HCT116 (cell line): ENCODE data around the gene NECAB2. TPM values are rescaled to one million over a fixed set of nuclear protein-coding genes. Genes with fewer than 3 reads are reported as not detected.

Experiments
- ATAC-seq: fragments of 200-7000 bp; cut with Tn5 transposase; 2 replicates; pipeline ENCODE4 v1.9.1; 2020; ENCODE audit warnings: mild to moderate bottlenecking, moderate library complexity
- BruUV-seq: library from RNA; stranded (reverse); fragments of 400-500 nt; replicated peaks from 2 replicates; lab custom pipeline; 2021; lab: Mats Ljungman, UMichigan
- CTCF ChIA-PET: fragments of 300-600 bp; sonication (Branson Sonifier 250); formaldehyde crosslinking; loops from one replicate; lab custom pipeline; 2021; ENCODE audit warnings: antibody characterized with exemption; lab: Charles Lee
- POLR2A ChIA-PET: fragments of 300-600, 350-600 bp; sonication (Branson Sonifier 250); formaldehyde crosslinking; loops from one replicate; lab custom pipeline; 2021; ENCODE audit warnings: antibody characterized with exemption; lab: Charles Lee
- RAD21 ChIA-PET, 2 experiments: fragments of 300-600 bp; sonication (Branson Sonifier 250); formaldehyde crosslinking; loops; one replicate each; lab custom pipeline; 2023; ENCODE audit warnings: low total read pairs in 2 of 2; ENCODE audit not compliant: uncharacterized antibody in 2 of 2, unreplicated experiment in 2 of 2, low non-redundant PET in 1 of 2; lab: Charles Lee
- DNase-seq: peaks from one replicate; pipeline ENCODE4 v3.0.0-alpha.2; 2010; ENCODE audit warnings: low read depth, low spot score
- H2AFZ ChIP-seq: fragments of 200-600 bp; shearing (Covaris generic), sonication (generic); 2 replicates; pipeline ENCODE4 v1.6.1; 2017; ENCODE audit warnings: low read depth, mixed run types, mixed read lengths, antibody characterized with exemption, low read length; ENCODE audit not compliant: poor library complexity, severe bottlenecking
- H3K27ac ChIP-seq: 2 replicates; pipeline ENCODE4 v1.5.1; 2012; ENCODE audit warnings: low read depth, low read length
- H3K27me3 ChIP-seq: fragments of 200-600 bp; sonication (generic); 2 replicates; pipeline ENCODE4 v1.6.1; 2016; ENCODE audit warnings: mixed run types, low read length, mixed read lengths; ENCODE audit not compliant: insufficient read depth
- H3K36me3 ChIP-seq, 2 experiments: fragments of 200-500 bp in 1 of 2; fragments of 200-600 bp in 1 of 2; sonication (Bioruptor generic) in 1 of 2; sonication (generic) in 1 of 2; 2 replicates each; pipeline versions ENCODE4 v1.5.1 to v1.6.1; 2014 to 2016; ENCODE audit warnings: low read length in 2 of 2, inconsistent platforms in 1 of 2, mixed read lengths in 1 of 2, mixed run types in 1 of 2; ENCODE audit not compliant: insufficient read depth in 2 of 2, control insufficient read depth in 1 of 2
- H3K4me1 ChIP-seq, 2 experiments: fragments of 200-600 bp in 1 of 2; sonication (generic) in 1 of 2; 2 replicates each; pipeline versions ENCODE4 v1.5.1 to v1.6.1; 2012 to 2017; ENCODE audit warnings: low read length in 2 of 2, inconsistent platforms in 1 of 2, mild to moderate bottlenecking in 1 of 2, mixed read lengths in 1 of 2, mixed run types in 1 of 2, moderate library complexity in 1 of 2; ENCODE audit not compliant: insufficient read depth in 2 of 2, control insufficient read depth in 1 of 2
- H3K4me2 ChIP-seq: fragments of 200-600 bp; sonication (generic); 2 replicates; pipeline ENCODE4 v1.6.1; 2017; ENCODE audit warnings: mixed run types, low read length, mixed read lengths
- H3K4me3 ChIP-seq, 2 experiments: fragments of 200-600 bp in 1 of 2; sonication (generic) in 1 of 2; replicated peaks in 1 of 2; 2 replicates each; pipeline ENCODE4 v1.5.1; 2011 to 2016; ENCODE audit warnings: low read length in 2 of 2, control low read depth in 1 of 2, low read depth in 1 of 2, mild to moderate bottlenecking in 1 of 2, mixed read lengths in 1 of 2, mixed run types in 1 of 2
- H3K79me2 ChIP-seq: fragments of 200-600 bp; sonication (generic); 2 replicates; pipeline ENCODE4 v1.6.1; 2017; ENCODE audit warnings: mild to moderate bottlenecking, mixed run types, low read length, moderate library complexity, mixed read lengths; ENCODE audit not compliant: insufficient read depth
- H3K9ac ChIP-seq: fragments of 200-600 bp; sonication (generic); 2 replicates; pipeline ENCODE4 v1.6.1; 2016; ENCODE audit warnings: low read length, mixed read lengths
- H3K9me2 ChIP-seq: fragments of 200-600 bp; sonication (generic), shearing (Covaris generic); 2 replicates; pipeline ENCODE4 v1.6.1; 2017; ENCODE audit warnings: mixed run types, mild to moderate bottlenecking, moderate library complexity; ENCODE audit not compliant: insufficient read depth
- H3K9me3 ChIP-seq, 2 experiments: fragments of 200-500 bp in 1 of 2; fragments of 200-600 bp in 1 of 2; sonication (Bioruptor generic) in 1 of 2; sonication (generic) in 1 of 2; 2 replicates each; pipeline ENCODE4 v1.6.1; 2014 to 2017; ENCODE audit warnings: low read length in 2 of 2, mixed read lengths in 2 of 2, inconsistent platforms in 1 of 2, low read depth in 1 of 2, mild to moderate bottlenecking in 1 of 2, mixed run types in 1 of 2, moderate library complexity in 1 of 2; ENCODE audit not compliant: control insufficient read depth in 1 of 2, insufficient read depth in 1 of 2
- H4K20me1 ChIP-seq: fragments of 200-600 bp; sonication (generic), shearing (Covaris generic); 2 replicates; pipeline ENCODE4 v1.6.1; 2017; ENCODE audit warnings: mixed run types, mild to moderate bottlenecking, moderate library complexity; ENCODE audit not compliant: insufficient read depth
- CEBPB ChIP-seq: IDR thresholded peaks from 2 replicates; pipeline ENCODE4 v1.6.1; 2012; ENCODE audit warnings: low read depth
- EGR1 ChIP-seq: IDR thresholded peaks from 2 replicates; pipeline ENCODE4 v1.6.1; 2012; ENCODE audit warnings: low read depth
- ELF1 ChIP-seq: IDR thresholded peaks from 2 replicates; pipeline ENCODE4 v1.6.1; 2012; ENCODE audit warnings: low read depth, borderline replicate concordance
- EZH2 ChIP-seq: fragments of 200-600 bp; sonication (generic); IDR thresholded peaks from 2 replicates; pipeline ENCODE4 v1.6.1; 2017; ENCODE audit warnings: antibody characterized with exemption, mixed run types
- EZH2phosphoT487 ChIP-seq: fragments of 200-600 bp; IDR thresholded peaks from 2 replicates; pipeline ENCODE4 v1.6.1; 2018; ENCODE audit warnings: antibody characterized with exemption, borderline replicate concordance
- FOSL1 ChIP-seq: IDR thresholded peaks from 2 replicates; pipeline ENCODE4 v1.6.1; 2012; ENCODE audit warnings: low read depth
- MAX ChIP-seq: IDR thresholded peaks from 2 replicates; pipeline ENCODE4 v1.6.1; 2012
- POLR2AphosphoS5 ChIP-seq: IDR thresholded peaks from 2 replicates; pipeline ENCODE4 v1.6.1; 2011; ENCODE audit warnings: mild to moderate bottlenecking, low read depth, low read length, moderate library complexity
- SP1 ChIP-seq: IDR thresholded peaks from 2 replicates; pipeline ENCODE4 v1.6.1; 2012; ENCODE audit warnings: low read depth
- SRF ChIP-seq: IDR thresholded peaks from 2 replicates; pipeline ENCODE4 v1.6.1; 2012; ENCODE audit warnings: low read depth
- ZBTB33 ChIP-seq: IDR thresholded peaks from 2 replicates; pipeline ENCODE4 v1.6.1; 2011; ENCODE audit warnings: mild to moderate bottlenecking, low read length, moderate library complexity; ENCODE audit not compliant: insufficient replicate concordance; ENCODE audit errors: extremely low read depth
- intact Hi-C: fragments of 100-400 bp; cut with micrococcal nuclease; formaldehyde crosslinking; loops from 2 replicates; pipeline ENCODE4 v1.10.0; 2022
- total RNA-seq: library from RNA; stranded (reverse); gene quantifications from one replicate; pipeline ENCODE4 v1.2.1, GENCODE V29; 2021; ENCODE audit not compliant: unreplicated experiment
- TF ChIP-seq, protein P1 (sequence below): IDR thresholded peaks from 2 replicates; pipeline ENCODE4 v1.6.1; 2012
- TF ChIP-seq, protein P2 (sequence below): IDR thresholded peaks from 2 replicates; pipeline ENCODE4 v1.6.1; 2012; ENCODE audit warnings: low read depth

Gene NECAB2
- total RNA-seq, 1 experiment from 2014 or later, result 0.61 TPM

- no peaks in the 10 kb centered on the region for H4K20me1 ChIP-seq
- no peak for TF ChIP-seq CEBPB
- no peak for TF ChIP-seq SRF
- TF ChIP-seq SP1, result no peak
- TF ChIP-seq FOSL1, result no peak
- 0 out of 2 replicates have a peak overlapping the region, but pooled peaks have one; percentile 9 for H3K27ac ChIP-seq
- no peaks in the 10 kb centered on the region for H3K79me2 ChIP-seq
- H3K4me3 ChIP-seq, result no peak overlapping the region
- H3K27me3 ChIP-seq, result no peaks in the 10 kb centered on the region
- ChIA-PET POLR2A (interaction anchor here (1.2 kb wide), 1 partner anchor 20 kb away, joined by 3 read pairs; no protein-coding TSS in a partner anchor), RAD21 (no interaction called here), CTCF (no interaction called here)
- H3K36me3 ChIP-seq, result no peaks in the 10 kb centered on the region
- intact Hi-C loops, result no loop called here
- no peak overlapping the region for H2AFZ ChIP-seq
- DNase-seq (no peak), ATAC-seq (no peak)
- H3K9ac ChIP-seq, result no peak overlapping the region
- no peaks in the 10 kb centered on the region for H3K9me3 ChIP-seq
- no TSS peak for BruUV-seq
- no peaks in the 10 kb centered on the region for H3K9me2 ChIP-seq
- H3K4me1 ChIP-seq, result peaks cover 12 to 20% of the 10 kb centered on the region in 2 experiments
- no peak overlapping the region for H3K4me2 ChIP-seq
Measured at GRCh38 chr16:83948914-83949723, 18.9 kb upstream of the NECAB2 start.

DNA sequence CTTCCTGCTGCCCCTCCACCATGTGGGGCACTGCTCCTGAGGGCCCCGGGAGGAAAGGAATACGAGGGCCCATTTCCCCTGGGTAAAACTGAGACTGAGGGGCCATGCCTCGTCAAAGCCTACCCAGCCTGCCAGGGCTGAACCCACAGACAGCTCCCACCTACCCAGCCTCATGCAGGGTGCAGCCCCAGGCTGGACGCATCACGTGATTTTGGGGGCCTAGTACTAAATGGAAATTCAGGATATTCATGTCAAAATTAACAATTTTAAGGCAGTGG, 18.4 kb upstream of the NECAB2 start:
- Histone ChIP-seq H3K4me2 (no peak overlapping the region), H3K27ac (0 out of 2 replicates have a peak overlapping the region, but pooled peaks have one; percentile 9), H3K4me3 (no peak overlapping the region), H3K9ac (no peak overlapping the region), H3K9me2 (no peaks in the 10 kb centered on the region), H3K36me3 (no peaks in the 10 kb centered on the region), H3K79me2 (no peaks in the 10 kb centered on the region), H3K27me3 (no peaks in the 10 kb centered on the region), H3K4me1 (peaks cover 18 to 25% of the 10 kb centered on the region in 2 experiments), H3K9me3 (no peaks in the 10 kb centered on the region), H2AFZ (no peak overlapping the region), H4K20me1 (no peaks in the 10 kb centered on the region)
- ChIA-PET CTCF (no interaction called here), RAD21 (no interaction called here), POLR2A (no interaction called here)
- BruUV-seq, result no TSS peak
- intact Hi-C loops, result loop anchor here (5.0 to 10.0 kb wide), 2 partner anchors 122 to 555 kb away; partner anchors contain the start of gene MEAK7
- no peak for ATAC-seq
- DNase-seq, result no peak
- TF ChIP-seq EZH2, result no peak
- no peak for TF ChIP-seq SP1
- TF ChIP-seq, protein P1, sequence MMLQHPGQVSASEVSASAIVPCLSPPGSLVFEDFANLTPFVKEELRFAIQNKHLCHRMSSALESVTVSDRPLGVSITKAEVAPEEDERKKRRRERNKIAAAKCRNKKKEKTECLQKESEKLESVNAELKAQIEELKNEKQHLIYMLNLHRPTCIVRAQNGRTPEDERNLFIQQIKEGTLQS, result no peak
- TF ChIP-seq, protein P2, sequence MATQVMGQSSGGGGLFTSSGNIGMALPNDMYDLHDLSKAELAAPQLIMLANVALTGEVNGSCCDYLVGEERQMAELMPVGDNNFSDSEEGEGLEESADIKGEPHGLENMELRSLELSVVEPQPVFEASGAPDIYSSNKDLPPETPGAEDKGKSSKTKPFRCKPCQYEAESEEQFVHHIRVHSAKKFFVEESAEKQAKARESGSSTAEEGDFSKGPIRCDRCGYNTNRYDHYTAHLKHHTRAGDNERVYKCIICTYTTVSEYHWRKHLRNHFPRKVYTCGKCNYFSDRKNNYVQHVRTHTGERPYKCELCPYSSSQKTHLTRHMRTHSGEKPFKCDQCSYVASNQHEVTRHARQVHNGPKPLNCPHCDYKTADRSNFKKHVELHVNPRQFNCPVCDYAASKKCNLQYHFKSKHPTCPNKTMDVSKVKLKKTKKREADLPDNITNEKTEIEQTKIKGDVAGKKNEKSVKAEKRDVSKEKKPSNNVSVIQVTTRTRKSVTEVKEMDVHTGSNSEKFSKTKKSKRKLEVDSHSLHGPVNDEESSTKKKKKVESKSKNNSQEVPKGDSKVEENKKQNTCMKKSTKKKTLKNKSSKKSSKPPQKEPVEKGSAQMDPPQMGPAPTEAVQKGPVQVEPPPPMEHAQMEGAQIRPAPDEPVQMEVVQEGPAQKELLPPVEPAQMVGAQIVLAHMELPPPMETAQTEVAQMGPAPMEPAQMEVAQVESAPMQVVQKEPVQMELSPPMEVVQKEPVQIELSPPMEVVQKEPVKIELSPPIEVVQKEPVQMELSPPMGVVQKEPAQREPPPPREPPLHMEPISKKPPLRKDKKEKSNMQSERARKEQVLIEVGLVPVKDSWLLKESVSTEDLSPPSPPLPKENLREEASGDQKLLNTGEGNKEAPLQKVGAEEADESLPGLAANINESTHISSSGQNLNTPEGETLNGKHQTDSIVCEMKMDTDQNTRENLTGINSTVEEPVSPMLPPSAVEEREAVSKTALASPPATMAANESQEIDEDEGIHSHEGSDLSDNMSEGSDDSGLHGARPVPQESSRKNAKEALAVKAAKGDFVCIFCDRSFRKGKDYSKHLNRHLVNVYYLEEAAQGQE, result no peak
- no peak for TF ChIP-seq POLR2AphosphoS5
- no peak for TF ChIP-seq EGR1
- no peak for TF ChIP-seq EZH2phosphoT487
- no peak for TF ChIP-seq ELF1
- TF ChIP-seq ZBTB33, result no peak
- TF ChIP-seq MAX, result no peak
